Measurements from ENCODE around the gene SLC2A5.

Gene SLC2A5

DNA sequence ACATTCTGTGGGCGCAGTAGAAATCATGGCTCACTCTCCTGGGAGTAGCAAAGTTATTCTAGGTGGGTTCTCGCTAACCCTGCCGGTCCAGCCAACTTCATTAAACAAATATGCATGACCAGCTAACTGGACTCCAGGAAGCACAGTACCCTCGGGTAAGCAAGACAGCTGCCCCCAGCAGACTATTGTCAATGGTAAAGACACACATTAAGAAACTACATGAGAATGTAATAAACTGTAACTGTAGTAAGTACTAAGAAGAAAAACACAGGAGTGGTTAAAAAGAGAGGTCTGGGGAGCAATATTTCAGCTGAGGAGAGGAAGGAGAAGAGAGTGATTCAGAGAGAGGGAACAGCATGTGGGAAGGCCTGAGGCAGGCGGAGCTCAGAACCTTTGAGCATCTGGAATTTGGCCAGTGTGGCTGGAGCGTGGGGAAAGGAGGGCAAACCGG is 7.4 kb downstream of the SLC2A5 start:
- TF ChIP-seq, protein P1, sequence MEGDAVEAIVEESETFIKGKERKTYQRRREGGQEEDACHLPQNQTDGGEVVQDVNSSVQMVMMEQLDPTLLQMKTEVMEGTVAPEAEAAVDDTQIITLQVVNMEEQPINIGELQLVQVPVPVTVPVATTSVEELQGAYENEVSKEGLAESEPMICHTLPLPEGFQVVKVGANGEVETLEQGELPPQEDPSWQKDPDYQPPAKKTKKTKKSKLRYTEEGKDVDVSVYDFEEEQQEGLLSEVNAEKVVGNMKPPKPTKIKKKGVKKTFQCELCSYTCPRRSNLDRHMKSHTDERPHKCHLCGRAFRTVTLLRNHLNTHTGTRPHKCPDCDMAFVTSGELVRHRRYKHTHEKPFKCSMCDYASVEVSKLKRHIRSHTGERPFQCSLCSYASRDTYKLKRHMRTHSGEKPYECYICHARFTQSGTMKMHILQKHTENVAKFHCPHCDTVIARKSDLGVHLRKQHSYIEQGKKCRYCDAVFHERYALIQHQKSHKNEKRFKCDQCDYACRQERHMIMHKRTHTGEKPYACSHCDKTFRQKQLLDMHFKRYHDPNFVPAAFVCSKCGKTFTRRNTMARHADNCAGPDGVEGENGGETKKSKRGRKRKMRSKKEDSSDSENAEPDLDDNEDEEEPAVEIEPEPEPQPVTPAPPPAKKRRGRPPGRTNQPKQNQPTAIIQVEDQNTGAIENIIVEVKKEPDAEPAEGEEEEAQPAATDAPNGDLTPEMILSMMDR (conservative IDR thresholded peaks at IDR 0.05; ENCODE audit: low read depth, low read length): no peak
- H3K4me3 ChIP-seq (ENCODE audit: low read length): no peak overlapping the region

DNA sequence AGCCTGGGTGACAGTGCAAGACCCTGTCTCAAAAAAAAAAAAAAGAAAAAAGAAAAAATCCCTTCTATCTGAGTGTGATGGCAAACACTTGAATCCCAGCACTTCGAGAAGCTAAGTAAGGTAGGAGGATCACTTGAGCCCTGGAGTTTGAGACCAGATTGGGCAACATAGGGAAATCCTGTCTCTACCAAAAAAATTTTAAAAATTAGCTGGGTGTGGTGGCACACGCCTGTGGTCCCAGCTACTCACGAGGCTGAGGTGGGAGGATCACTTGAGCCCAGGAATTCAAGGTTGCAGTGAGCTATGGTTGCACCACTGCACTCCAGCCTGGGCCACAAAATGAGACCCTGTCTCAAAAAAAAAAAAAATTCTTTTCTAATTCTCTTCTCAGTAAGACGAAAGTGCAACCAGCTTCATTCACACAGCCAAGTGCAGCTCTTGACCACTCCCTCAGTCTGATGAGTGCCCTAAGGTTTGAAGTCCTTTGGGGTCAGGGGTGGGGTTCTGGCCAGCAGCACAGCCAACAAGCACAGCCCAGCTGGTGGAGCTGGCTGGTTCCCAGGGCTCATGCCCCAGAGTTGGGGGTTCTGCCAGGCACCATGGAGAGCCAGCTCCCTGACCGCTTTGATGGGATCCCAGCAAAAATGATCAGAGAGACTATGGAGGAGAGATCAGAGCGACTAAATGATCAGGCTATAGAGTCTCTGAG is 8.0 kb downstream of the SLC2A5 start:
- H3K4me3 ChIP-seq (ENCODE audit: low read length): no peak overlapping the region
- TF ChIP-seq, protein P1 (conservative IDR thresholded peaks at IDR 0.05; ENCODE audit: low read depth, low read length): no peak
- DNase-seq (ENCODE audit: low read depth): no peak

More for the DNA sequence above, 7.4 kb downstream of the SLC2A5 start:
- no peak for DNase-seq (ENCODE audit: low read depth)

DNA sequence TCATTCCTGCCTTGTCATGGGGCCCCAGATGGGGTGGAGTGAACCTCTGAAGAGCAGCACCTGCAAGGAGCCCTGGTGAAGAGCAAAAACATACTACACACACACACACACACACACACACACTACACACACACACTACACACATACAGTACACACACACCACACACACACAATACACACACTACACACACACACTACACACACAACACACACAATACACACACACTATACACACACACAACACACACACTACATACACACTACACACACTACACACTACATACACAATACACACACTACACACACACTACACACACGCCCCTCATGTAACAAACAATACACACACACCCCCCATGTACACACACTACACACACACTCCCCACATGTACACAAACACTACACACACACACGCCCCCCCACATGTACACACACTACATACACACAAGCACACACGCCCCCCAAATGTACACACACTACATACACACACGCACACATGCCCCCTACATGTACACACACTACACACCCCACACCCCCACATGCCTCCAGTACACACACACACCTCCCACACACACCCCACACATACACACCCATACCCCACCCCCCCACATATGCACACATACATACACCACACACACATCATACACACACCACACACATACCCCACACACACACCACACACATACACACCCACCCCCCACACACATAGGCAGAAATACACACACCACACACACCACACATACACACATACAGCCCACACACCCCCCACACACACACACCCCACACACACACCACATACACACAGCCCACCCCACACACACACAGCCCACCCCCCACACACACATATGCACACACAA is 9.3 kb downstream of the SLC2A5 start:
- TF ChIP-seq, protein P1 (conservative IDR thresholded peaks at IDR 0.05; ENCODE audit: low read depth, low read length): no peak
- H3K4me3 ChIP-seq (ENCODE audit: low read length): no peak overlapping the region
- no peak for DNase-seq (ENCODE audit: low read depth)

DNA sequence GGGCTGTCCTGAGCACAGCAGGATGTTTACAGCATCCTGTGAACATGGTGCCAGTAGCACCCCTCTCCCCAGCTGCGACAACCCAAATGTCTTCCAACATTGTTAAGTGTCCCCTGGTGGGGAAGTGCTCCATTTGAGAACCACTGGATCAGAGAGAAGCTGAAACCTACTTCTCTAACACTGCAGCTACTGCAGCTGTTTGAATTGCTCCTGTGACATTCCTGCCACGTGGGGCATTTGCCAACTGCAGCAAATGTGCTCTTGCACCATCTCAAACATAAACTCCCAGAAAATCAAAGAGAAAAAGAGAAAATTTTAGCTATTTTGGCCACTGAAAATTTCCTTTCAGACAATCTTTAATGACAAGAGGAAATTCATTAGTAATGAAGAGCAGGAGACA is 11.0 kb downstream of the SLC2A5 start:
- DNase-seq (ENCODE audit: low read depth): no peak
- TF ChIP-seq, protein P1 (conservative IDR thresholded peaks at IDR 0.05; ENCODE audit: low read depth, low read length): peak; percentile 39
- no peak overlapping the region for H3K4me3 ChIP-seq (ENCODE audit: low read length)

DNA sequence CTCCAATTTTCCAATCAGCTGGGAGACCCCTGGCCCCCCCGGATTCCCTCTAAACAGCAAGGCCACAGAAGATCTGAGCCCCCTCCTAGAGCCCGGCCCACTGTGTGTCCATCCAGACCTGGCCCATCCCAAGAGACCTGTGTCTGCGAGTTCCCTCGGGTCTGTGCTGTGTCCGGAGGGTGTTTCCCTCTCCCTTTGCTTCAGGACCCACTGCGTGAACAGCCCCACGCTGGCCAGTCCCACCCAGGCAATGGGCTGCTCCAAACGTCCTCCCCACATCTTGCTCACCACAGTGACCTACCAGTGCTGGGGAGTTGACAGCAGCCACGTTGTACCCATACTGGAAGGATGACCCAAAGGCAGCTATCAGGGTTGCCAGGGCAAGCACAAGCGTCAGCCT is 11.6 kb downstream of the SLC2A5 start:
- TF ChIP-seq, protein P1 (conservative IDR thresholded peaks at IDR 0.05; ENCODE audit: low read depth, low read length): no peak
- DNase-seq (ENCODE audit: low read depth): no peak
- H3K4me3 ChIP-seq (ENCODE audit: low read length): no peak overlapping the region

DNA sequence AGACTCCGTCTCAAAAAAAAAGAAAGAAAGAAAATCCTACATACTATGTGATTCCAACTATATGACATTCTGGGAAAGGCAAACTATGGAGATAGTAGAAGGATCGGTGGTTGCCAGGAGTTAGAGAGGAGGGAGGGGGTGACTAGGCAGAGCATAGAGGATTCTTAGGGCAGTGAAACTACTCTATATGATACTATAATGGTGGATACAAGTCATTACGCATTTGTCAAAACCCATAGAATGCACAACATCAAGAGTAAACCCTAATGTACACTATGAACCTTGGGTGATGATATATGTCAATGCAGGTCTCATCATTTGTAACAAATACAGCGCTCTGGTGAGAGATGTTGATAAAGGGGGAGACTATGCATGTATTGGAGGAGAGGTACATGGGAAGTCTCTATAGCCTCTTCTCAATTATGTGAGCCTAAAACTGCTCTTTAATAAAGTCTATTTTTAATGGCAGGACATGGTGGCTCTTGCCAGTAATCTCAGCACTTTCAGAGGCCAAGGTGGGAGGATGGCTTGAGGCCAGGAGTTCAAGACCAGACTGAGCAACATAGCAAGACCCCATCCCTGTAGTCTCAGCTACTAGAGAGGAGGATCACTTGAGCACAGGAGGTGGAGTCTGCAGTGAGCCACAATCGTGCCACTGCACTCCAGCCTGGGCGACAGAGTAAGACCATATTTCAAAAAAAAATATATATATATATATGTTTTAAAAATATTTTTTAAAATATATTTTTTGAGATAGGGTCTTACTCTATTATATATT is 17.0 kb downstream of the SLC2A5 start:
- no peak overlapping the region for H3K4me3 ChIP-seq (ENCODE audit: low read length)
- TF ChIP-seq, protein P1 (conservative IDR thresholded peaks at IDR 0.05; ENCODE audit: low read depth, low read length): no peak
- no peak for DNase-seq (ENCODE audit: low read depth)
